NCI-H128 (cell line): ENCODE measurements around the gene ZNF444.
A peak's percentile ranks its signal among the peaks of the same experiment; 100 is the strongest.
"Not testable (repeated sequence)": the region's sequence is repeated elsewhere in the genome, so short reads cannot be mapped to it uniquely, and the experiment has no call there.

Experiments used
- DNase-seq: peaks from one replicate; lab custom pipeline; 2025; ENCODE audit not compliant: unreplicated experiment; lab: John Stamatoyannopoulos, UW

Gene ZNF444

DNA sequence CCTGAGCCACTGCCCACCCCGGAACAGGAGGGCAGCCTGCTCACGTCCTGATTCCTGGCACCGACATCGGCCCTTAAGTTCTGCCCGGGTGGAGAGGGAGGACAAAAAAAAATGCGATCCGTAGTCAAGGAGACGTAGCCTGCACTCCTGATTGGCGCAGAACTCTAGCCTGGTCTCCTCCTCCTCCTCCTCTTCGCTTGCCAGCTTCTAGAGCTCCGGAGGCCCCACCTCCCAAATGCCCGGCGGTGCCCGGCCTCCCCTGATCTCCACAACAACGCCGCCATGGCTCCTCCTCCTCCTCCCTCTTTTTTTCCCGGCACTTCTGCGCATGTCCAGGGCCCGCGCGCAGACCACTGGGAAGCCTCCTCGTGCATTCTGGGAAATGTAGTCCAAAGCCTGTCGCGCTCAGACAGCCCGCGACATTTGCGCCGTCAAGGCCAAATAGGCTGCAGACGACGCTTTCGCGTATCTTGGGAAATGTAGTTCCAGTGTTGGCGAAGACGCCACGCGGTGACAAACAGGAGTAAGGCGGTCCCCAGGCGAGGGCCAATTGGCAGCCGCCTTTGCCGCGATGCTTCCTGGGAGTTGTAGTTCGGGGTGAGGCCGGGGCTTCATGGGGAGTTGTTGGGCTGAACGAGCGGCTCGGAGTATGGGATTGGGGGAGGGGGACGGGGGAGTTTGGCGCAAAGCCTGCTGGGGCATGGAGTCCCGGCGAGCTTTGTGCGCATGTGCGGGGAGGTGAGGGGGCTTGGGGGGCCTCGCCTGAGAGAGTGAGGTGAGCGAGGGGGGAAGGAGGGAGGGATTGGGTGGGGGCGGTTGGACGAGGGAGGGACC lies at the start of gene ZNF444:
TSS of gene ZNF444 (plus strand) at position 705 of the 834 bp plus-strand sequence. CDS start 5,625 bp downstream, outside the sequence.
- DNase-seq: peak; percentile 100

DNA sequence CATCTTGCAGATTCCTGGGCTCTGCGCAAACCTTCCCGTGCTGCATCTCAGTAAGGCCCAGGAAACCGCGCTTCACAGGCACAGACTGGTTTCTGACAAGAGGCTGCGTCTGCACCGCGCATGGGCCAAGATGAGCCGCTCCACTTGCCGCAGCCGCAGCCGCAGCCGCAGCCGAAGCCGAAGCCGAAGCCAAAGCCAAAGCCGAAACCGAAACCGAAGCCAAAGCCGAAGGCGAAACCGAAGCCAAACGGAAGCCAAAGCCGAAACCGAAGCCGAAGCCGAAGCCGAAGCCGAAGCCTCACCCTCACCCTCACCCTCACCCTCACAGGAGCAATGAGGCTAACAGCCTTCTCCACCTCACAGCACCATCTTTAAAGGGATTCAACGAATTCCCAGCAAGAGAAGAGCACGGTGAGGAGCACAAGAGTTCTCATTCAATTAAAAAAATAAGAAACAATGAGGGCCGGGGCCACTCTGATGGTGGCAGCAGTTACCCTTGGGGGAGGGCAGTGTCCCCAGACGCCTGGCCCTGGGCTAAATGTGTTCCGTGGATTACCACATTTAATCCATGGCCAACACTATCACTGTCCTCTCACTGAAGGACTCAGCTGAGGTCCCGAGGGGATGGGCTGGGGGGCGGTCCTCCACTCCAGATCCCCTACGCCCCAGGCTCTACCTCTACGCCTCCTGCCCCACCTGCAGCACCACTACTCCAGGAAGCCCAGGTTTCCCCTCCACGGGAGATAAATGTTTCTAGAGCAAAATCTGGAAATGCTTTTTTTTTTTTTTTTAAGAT lies 49.1 kb upstream of the ZNF444 start:
- no peak for DNase-seq

DNA sequence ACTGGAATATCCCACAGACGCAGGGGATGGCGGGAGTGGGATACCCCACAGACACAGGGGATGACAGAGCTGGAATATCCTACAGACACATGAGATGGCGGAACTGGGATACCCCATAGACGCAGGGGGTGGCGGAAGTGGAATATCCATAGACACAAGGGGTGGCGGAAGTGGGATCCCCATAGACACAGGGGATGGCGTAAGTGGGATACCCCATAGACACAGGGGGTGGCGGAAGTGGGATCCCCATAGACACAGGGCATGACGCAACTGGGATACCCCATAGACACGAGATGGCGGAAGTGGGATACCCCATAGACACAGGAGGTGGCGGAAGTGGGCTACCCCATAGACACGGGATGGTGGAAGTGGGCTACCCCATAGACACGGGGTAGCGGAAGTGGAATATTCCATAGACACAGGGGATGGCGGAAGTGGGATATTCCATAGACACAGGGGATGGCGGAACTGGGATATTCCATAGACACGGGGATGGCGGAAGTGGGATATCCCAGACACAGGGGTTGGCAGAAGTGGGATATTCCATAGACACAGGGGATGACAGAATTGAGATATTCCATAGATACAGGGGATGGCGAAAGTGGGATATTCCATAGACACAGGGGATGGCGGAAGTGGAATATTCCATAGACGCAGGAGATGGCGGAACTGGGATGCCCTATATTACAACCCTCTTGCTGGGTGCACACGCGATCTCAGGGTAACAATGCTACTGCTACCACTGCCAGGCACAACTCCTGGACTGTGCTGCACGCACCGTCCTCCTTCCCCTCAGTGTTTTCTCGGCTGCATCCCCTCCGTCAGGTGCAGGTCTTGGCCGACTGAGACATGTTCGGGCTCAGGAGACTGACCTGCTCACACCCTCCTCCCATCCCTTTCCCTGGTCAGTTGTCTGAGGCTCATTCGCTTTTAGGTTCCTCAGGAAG lies 48.1 kb upstream of the ZNF444 start:
- DNase-seq: no peak

DNA sequence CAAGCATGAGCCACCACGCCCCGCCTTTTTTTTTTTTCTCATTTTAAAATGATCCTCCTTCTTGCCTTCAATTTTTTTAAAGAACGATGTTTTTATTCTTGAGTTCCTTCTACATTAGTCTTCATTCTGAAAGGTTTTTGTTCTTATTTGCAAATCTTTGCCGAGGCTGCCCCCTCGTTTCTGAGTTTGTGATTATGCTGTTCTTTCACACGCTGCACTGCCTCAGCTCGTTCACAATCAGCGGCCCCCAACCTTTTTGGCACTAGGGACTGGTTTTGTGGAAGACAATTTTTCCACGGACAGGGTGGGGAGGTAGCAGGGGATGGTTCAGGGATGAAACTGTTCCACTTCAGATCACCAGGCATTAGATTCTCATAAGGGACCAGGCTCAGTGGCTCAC lies 46.6 kb upstream of the ZNF444 start:
- no peak for DNase-seq

DNA sequence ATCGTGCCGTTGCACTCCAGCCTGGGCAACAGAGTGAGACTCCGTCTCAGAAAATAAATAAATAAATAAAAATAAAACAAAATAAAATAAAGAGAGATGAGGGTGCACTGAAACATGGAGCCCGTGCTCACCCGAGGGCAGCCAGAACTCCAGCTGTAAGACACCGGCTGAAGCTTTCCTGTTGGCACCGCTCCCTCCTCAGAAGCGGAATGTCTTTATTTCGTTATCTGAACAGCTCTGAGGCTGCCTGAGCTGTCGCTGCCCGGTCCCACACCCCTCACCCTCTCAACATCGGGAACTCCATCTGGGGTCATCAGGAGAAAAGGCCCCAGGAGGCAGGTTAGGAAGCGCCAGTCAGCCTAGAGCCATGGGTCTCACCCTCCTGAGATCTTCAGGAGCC lies 44.4 kb upstream of the ZNF444 start:
- no peak for DNase-seq

DNA sequence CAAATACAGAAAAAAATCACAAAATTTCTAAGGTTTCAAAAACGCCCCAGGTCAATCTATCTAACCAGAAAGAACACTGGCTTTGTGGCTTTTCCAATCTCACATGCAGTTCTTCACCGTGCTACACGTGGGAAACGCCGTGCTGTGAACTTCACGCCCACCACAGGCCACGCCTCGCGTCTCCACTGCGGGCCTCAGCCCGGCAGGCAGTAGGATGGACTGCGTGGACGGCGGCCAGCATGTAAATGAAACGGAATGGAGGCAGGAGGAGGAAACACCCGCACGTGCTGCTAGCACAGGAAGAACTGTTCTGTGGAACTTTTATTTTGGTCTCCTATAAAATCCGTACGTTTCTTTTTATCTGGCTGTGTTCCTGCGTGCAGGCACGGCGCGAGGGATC lies 43.8 kb upstream of the ZNF444 start:
- DNase-seq: no peak

DNA sequence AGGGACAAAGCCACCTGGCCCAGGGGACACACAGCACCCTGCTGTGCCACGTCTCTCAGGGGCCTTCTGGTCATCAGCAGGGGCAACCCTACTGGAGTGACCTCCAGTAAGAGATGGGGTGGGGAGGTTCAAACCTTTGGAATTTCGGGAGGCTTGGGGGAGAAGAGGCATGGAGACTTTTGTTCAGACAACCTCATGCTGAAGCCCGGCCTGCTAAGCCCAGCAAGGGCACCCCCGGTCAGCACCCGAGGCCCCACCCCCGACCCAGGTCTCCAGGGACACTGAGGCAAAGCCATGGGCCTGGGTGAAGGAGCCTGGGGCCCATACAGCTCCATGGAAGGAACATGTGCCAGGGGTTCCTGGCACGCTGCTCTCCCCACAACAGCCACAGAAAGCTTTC lies 43.3 kb upstream of the ZNF444 start:
- no peak for DNase-seq

DNA sequence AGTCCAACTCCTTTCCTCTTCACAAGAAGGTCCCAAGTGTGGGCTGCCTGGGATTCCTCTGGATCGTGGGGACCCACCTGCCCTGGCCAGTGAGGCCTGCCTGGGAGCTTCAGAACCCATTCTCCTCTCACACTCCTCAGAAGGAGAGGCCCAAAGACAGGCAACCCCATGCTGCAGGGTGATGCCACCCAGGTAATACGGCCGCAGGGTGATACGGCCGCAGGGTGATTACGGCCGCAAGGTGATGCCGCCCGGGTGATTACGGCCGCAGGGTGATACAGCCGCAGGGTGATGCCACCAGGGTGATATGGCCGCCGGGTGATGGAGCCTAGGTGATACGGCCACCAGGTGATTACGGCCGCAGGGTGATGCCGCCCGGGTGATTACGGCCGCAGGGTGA lies 42.9 kb upstream of the ZNF444 start:
- not testable (repeated sequence) for DNase-seq

DNA sequence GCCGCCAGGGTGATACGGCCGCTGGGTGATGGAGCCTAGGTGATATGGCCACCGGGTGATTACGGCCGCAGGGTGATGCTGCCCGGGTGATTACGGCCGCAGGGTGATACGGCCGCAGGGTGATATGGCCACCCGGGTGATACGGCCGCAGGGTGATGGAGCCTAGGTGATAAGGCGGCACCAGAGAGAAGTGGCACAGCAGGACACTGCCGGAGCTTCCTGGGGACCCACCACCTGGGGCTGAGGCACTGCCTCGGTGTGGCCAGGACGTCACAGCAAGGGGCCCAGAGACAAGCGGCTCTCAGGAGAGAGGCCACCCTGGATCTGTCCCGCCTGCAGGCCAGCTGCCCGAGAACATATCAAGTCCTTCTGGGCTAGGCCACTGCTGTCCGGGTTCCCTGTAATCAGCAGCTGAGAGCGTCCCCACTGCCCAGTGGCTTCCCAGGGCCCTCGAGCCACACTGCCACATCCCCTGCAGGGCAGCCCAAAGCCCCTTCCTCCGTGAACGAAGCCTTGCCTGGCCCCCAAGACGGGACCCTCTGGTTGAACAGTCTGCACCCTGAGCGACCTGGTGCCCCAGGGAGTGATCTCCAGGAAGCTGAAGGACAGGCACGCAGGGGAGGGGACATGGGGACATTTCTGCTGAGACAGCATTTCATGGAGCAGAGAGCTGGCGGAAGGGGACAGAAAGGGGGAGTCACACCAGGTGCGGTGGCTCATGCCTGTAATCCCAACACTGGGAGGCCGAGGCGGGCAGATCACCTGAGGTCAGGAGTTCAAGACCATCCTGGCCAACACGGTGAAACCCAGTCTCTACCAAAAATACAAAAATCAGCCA lies 42.1 kb upstream of the ZNF444 start:
- DNase-seq: no peak

DNA sequence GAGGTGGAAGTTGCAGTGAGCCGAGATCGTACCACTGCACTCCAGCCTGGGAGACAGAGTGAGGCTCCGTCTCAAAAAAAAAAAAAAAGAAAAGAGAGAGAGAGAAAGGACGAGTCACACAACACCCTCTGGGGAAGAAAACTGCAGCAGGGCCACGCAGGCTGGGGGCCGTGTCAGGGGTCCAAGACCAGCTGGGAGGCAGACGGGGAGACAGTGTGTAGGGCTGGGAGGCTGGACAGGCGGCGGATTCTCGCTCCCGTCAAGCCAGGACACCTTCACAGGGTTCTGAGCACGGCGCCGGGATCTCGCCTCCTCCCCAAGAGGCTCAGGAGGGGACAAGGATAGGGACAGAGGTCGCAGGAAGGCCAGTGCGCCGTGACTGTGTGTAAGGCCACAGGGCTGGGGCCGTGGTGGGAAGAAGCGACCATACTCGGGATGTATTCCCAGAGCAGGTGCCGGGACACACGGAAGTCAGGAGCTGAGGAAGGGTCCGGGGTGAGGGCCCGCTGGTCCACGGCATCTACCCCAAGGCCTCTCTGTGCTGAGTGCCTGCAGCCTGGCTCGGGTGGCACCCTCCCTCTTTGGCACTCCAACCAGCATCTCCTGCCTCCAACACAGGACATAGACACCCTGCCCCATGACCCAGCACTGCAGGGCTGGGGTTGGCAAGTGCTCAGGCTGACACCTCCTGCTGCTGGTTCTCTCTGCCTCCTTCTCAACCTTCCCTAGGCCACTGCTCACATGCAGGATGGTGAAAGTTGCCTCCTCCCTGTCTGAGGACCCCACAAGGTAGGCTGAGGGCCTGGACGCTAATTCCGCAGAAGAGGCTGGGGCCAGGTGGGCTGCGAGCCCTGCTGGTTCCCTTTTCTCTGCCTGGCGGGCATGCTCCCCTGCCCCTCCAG lies 41.2 kb upstream of the ZNF444 start:
- no peak for DNase-seq

DNA sequence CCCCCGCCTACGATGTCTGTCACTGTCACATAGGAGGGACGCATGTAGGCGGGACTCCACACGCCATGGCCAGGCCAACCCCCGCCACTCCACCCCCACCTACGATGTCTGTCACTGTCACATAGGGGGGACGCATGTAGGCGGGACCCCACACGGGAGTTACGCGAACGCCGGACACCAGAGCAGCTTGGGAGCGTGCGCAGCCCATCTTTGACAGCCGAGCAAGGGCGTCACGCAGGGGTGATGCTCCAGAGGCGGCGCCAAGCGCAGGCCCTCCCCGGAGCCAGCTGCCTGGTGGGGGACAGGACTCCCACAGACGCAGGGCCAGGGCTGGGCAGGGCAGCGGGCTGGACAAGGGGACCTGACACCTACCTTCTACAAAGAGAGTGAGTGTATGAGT lies 40.0 kb upstream of the ZNF444 start:
- DNase-seq: no peak

DNA sequence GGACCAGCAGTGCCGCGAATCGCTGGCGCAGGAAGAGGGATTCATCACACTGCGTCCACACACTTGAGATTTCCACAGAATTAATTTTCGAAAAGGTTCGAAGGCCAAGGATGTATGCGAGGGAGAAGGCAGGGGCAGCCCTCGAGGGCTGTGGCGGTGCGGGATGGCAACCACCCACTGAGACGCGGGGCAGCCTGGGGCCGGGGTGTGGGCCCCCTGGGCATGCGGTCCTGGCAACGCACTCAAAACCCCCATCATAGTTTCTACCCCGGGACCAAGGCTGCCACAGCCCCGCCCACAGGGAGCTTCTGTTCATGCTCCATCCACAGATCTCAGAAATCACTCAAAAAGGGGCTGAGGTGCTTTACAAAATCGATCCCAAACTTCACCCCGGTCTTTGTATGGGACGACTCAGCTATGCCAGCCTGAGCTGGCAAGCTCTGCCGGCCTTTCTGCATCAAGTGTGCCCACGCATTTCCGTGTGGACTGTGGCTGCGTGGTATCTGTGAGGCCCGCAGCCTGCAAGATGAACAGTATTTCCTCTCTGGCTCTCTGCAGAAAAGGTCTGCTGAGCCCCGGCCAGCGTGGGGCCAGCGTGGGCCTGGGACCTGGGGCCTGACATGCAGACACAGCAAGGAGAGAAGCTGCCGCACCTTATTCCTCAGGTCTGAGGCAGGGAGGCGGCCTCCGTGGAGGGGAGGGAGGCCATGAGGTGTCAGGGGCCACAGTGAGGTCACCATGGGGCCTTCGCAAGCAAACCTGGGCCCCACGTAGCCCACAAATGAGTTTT lies 39.1 kb upstream of the ZNF444 start:
- no peak for DNase-seq

DNA sequence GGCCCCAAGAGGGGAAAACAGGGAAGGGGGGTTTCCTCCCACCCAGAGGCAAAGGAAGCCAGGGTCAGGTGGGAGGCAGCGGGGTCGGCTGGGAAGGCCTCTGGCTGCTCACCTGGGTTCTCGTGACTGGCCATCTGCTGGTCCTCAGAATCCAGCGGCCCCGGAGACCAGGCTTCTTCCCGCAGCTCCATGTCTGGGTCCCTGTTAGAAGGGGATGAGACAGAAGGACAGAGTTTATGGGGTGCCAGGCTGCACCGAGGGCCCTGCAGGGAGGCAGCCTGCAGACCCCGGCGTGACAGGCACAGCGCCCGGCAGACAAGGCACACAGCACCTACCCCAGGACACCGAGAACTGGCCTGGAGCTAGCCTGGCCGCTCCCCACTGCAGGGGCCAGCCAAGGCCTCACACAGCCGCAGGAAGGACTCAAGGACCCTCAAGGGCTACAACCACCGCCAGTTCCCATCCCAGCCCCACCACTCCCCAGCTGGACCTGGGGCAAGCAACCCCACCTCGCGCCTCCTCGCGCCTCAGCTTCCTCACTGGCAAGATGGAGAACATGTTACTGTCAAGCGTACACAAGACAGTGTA lies 38.0 kb upstream of the ZNF444 start:
- no peak for DNase-seq

DNA sequence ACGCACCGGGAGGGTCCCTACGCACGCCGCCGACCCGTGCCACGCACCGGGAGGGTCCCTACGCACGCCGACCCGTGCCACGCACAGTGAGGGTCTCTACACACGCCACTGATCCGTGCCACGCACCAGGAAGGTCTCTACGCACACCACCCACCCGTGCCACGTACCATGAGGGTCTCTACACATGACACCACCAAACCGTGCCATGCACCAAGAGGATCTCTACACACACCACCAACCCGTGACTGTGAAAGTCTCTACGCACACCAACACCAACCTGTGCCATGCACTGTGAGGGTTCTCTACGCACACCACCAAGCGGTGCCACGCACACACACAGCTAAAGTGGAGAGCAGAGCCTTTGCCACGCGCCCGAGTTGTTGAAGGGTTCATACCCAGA lies 36.7 kb upstream of the ZNF444 start:
- no peak for DNase-seq

DNA sequence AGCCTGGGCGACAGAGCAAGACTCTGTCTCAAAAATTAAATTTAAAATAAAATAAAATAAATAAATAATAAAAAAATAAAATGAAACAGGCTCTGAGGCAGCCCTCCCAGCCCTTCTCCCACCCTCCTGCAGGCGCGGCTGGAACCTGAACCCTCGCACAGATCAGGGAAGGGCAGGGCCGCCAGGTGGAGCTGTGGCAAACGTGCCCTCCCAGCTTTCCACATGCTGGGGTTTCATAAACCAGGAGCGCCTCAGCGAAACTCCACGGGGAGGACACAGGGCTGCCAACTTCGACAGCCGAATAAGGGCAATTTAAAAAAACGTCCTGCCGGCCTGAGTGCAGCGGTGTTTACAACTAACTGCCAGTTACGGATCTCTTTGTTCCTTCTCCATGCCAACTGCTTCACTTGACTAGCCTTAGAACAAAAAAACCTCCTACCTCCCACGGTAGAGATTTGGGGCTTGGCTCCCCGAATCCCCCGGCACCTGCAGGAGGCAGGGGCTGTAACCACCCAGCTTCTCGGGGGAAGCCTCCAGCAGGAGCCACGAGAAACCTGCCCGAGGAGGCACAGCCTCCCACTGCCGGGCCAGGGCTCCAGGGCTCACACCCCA lies 35.9 kb upstream of the ZNF444 start:
- peak; percentile 84 for DNase-seq

DNA sequence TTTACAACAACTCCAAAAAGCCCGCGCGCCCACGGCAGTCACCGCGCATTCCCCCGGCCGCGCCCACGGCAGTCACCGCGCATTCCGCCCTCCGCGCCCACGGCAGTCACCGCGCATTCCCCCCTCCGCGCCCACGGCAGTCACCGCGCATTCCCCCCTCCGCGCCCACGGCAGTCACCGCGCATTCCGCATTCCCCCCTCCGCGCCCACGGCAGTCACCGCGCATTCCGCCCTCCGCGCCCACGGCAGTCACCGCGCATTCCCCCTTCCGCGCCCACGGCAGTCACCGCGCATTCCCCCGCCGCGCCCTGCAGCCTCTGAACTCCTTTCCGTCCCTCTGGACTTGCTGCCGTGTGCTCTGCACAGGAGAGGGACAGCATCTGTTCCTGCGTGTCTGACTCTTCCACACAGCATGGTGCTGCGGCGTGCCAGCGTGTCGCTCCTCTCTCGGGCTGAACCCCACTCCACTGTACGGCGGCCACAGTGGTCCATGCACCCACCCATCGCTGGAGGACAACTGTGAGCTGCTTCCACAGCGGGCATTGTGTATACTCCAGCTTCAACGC lies 35.2 kb upstream of the ZNF444 start:
- DNase-seq: not testable (repeated sequence)

DNA sequence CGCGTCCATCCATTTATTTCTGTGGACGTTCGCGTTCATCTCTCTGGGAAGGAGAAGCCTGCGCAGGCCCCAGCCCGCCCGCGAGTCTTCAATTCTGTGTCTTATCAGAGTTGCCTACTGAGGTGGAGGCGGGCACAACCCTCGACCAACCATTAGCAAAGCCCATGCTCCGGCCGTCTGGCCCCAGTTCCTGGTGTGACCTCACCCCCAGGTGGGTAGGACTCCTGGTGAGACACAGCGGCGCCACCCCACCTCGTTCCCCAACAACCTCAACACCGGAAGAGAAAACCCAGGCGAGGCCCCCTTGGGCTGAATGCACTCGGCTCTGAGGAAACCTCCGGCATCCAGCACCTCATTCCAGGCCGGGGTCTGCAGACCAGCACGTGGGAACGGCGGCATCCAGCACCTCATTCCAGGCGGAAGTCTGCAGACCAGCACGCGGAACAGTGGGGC lies 34.7 kb upstream of the ZNF444 start:
- no peak for DNase-seq
